ENCODE measurements around the gene CAMK2A. TPM values are rescaled to one million over a fixed set of nuclear protein-coding genes. Genes with fewer than 3 reads are reported as not detected.

CAMK2A gene
- total RNA-seq, 1 donor from 2014 or later, result 1.2 TPM

- H2AFZ ChIP-seq (ENCODE audit: low read depth, low read length), result no peak overlapping the region
- TF ChIP-seq EZH2 (IDR thresholded peaks at IDR 0.05; ENCODE audit: insufficient read depth, low read length) (no peak), CTCF (IDR thresholded peaks at IDR 0.05; ENCODE audit: insufficient read depth, low read depth, low read length) (no peak)
- H3K27me3 Mint-ChIP-seq (ENCODE audit: low read depth, unreplicated experiment), result peaks cover 45% of the 10 kb centered on the region
- no peak overlapping the region for H3K9ac ChIP-seq (ENCODE audit: low read length)
- DNase-seq (ENCODE audit: low read depth), result no peak
- no peaks in the 10 kb centered on the region for H3K36me3 ChIP-seq (ENCODE audit: insufficient read depth, low read length)
- H4K20me1 ChIP-seq (ENCODE audit: insufficient read depth, low read length), result no peaks in the 10 kb centered on the region
- H3K4me2 ChIP-seq (ENCODE audit: low read length), result no peak overlapping the region
- no peaks in the 10 kb centered on the region for H3K9me3 ChIP-seq (ENCODE audit: insufficient read depth, low read depth, low read length)
- no peaks in the 10 kb centered on the region for H3K9me3 Mint-ChIP-seq (ENCODE audit: unreplicated experiment)
- no peaks in the 10 kb centered on the region for H3K27me3 ChIP-seq (ENCODE audit: insufficient read depth, low read length)
- no peak overlapping the region for H3K27ac Mint-ChIP-seq (ENCODE audit: unreplicated experiment)
- no peak overlapping the region for H3K27ac ChIP-seq (ENCODE audit: low read depth, low read length)
- H3K4me3 ChIP-seq (ENCODE audit: insufficient read depth, low read depth, low read length), result no peak overlapping the region
- no peaks in the 10 kb centered on the region for H3K4me1 ChIP-seq (ENCODE audit: insufficient read depth, low read length)
- peaks cover 4% of the 10 kb centered on the region for H3K36me3 Mint-ChIP-seq (ENCODE audit: low read depth, unreplicated experiment)
- no peak for FAIRE-seq
- peaks cover 2% of the 10 kb centered on the region for H3K4me1 Mint-ChIP-seq (ENCODE audit: low read depth, unreplicated experiment)
- no peak overlapping the region for H3K4me3 Mint-ChIP-seq (ENCODE audit: unreplicated experiment)
- no peaks in the 10 kb centered on the region for H3K79me2 ChIP-seq (ENCODE audit: insufficient read depth, low read length)
Measured at GRCh38 chr5:150241298-150242160, 48.0 kb downstream of the CAMK2A start.

GRCh38 chr5:150239794-150240122 is 49.8 kb downstream of the CAMK2A start:
- no peak overlapping the region for H3K9ac ChIP-seq (ENCODE audit: low read length)
- TF ChIP-seq CTCF (IDR thresholded peaks at IDR 0.05; ENCODE audit: insufficient read depth, low read depth, low read length) (no peak), EZH2 (IDR thresholded peaks at IDR 0.05; ENCODE audit: insufficient read depth, low read length) (no peak)
- no peaks in the 10 kb centered on the region for H4K20me1 ChIP-seq (ENCODE audit: insufficient read depth, low read length)
- no peaks in the 10 kb centered on the region for H3K9me3 ChIP-seq (ENCODE audit: insufficient read depth, low read depth, low read length)
- peaks cover 45% of the 10 kb centered on the region for H3K27me3 Mint-ChIP-seq (ENCODE audit: low read depth, unreplicated experiment)
- no peak for FAIRE-seq
- H3K4me2 ChIP-seq (ENCODE audit: low read length), result no peak overlapping the region
- no peaks in the 10 kb centered on the region for H3K79me2 ChIP-seq (ENCODE audit: insufficient read depth, low read length)
- H3K27me3 ChIP-seq (ENCODE audit: insufficient read depth, low read length), result no peaks in the 10 kb centered on the region
- no peak overlapping the region for H3K27ac Mint-ChIP-seq (ENCODE audit: unreplicated experiment)
- H2AFZ ChIP-seq (ENCODE audit: low read depth, low read length), result no peak overlapping the region
- H3K36me3 Mint-ChIP-seq (ENCODE audit: low read depth, unreplicated experiment), result peaks cover 2% of the 10 kb centered on the region
- no peak for DNase-seq (ENCODE audit: low read depth)
- no peak overlapping the region for H3K27ac ChIP-seq (ENCODE audit: low read depth, low read length)
- no peaks in the 10 kb centered on the region for H3K4me1 Mint-ChIP-seq (ENCODE audit: low read depth, unreplicated experiment)
- H3K4me3 Mint-ChIP-seq (ENCODE audit: unreplicated experiment), result no peak overlapping the region
- no peaks in the 10 kb centered on the region for H3K9me3 Mint-ChIP-seq (ENCODE audit: unreplicated experiment)
- no peaks in the 10 kb centered on the region for H3K36me3 ChIP-seq (ENCODE audit: insufficient read depth, low read length)
- H3K4me1 ChIP-seq (ENCODE audit: insufficient read depth, low read length), result no peaks in the 10 kb centered on the region
- H3K4me3 ChIP-seq (ENCODE audit: insufficient read depth, low read depth, low read length), result no peak overlapping the region
